ENCODE measurements around the gene ACSL6. TPM values are rescaled to one million over a fixed set of nuclear protein-coding genes. Genes with fewer than 3 reads are reported as not detected.

The ACSL6 gene
- total RNA-seq, 1 donor from 2014 or later: not detected

DNA sequence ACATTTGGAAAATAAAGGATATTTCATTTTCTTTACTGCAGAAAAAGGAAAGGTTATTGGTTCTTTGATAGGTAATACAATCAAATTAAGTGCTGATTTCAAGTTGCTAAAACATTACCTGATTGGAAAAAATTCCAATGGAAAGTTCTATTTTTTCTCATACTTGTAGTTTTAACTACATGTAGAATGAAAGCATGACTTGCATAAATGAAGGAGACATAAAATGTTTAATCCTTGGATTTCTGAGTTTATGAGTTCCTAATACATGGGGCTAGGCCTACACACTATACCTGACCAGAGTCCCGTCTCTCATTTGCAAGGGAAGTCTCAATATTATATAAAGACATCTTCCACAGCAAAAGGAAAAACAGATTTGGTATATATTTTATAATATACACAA lies 60.8 kb downstream of the ACSL6 start:
- no peak for TF ChIP-seq EZH2phosphoT487 (IDR thresholded peaks at IDR 0.05)
- Histone ChIP-seq H3K36me3 (no peaks in the 10 kb centered on the region), H3F3A (ENCODE audit: low read depth) (no peaks in the 10 kb centered on the region), H3K4me2 (no peak overlapping the region), H3K9me3 (ENCODE audit: low read depth) (no peaks in the 10 kb centered on the region), H2AFZ (replicated peaks) (no peak overlapping the region), H3K79me2 (ENCODE audit: low read depth) (no peaks in the 10 kb centered on the region), H3K4me1 (no peaks in the 10 kb centered on the region), H3K4me3 (no peak overlapping the region), H3K9ac (no peak overlapping the region), H4K20me1 (ENCODE audit: low read depth) (no peaks in the 10 kb centered on the region), H3K27me3 (no peaks in the 10 kb centered on the region), H3K27ac (no peak overlapping the region)
- Mint-ChIP-seq H3K36me3 (no peaks in the 10 kb centered on the region), H3K9me3 (no peaks in the 10 kb centered on the region), H3K4me3 (no peak overlapping the region), H3K27me3 (ENCODE audit: insufficient read depth, low read depth) (no peaks in the 10 kb centered on the region), H3K4me1 (peaks cover 6% of the 10 kb centered on the region), H3K27ac (no peak overlapping the region)
- no peak for DNase-seq (ENCODE audit: low spot score)

DNA sequence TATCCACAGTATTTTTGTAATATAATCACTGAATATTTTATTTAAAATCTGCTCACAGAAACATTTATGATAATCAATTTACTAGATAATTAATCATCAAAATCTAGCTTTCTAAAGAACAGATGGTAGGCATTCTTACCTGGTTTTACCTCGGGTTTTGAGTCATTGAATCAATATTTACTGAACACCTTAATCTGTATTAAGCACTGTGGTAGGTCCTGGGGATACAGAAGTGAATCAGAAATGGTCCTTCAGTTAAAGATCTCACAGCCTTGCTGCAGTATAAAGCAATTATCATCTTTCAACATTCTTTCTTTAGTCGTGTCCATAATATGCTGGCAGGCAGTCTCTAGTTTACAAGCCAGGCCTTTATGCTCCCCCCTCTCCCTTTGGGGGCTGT lies 64.0 kb downstream of the ACSL6 start:
- Mint-ChIP-seq H3K9me3 (no peaks in the 10 kb centered on the region), H3K27ac (no peak overlapping the region), H3K4me3 (no peak overlapping the region), H3K36me3 (no peaks in the 10 kb centered on the region), H3K4me1 (peaks cover 6% of the 10 kb centered on the region), H3K27me3 (ENCODE audit: insufficient read depth, low read depth) (no peaks in the 10 kb centered on the region)
- Histone ChIP-seq H3K27ac (no peak overlapping the region), H3K4me1 (no peaks in the 10 kb centered on the region), H3K9me3 (ENCODE audit: low read depth) (no peaks in the 10 kb centered on the region), H3K4me2 (no peak overlapping the region), H3K79me2 (ENCODE audit: low read depth) (no peaks in the 10 kb centered on the region), H2AFZ (replicated peaks) (no peak overlapping the region), H3K36me3 (no peaks in the 10 kb centered on the region), H3F3A (ENCODE audit: low read depth) (no peaks in the 10 kb centered on the region), H3K27me3 (no peaks in the 10 kb centered on the region), H3K9ac (no peak overlapping the region), H3K4me3 (no peak overlapping the region), H4K20me1 (ENCODE audit: low read depth) (no peaks in the 10 kb centered on the region)
- TF ChIP-seq EZH2phosphoT487 (IDR thresholded peaks at IDR 0.05): no peak
- TF ChIP-seq EZH2 (IDR thresholded peaks at IDR 0.05): no peak
- TF ChIP-seq, protein P1, sequence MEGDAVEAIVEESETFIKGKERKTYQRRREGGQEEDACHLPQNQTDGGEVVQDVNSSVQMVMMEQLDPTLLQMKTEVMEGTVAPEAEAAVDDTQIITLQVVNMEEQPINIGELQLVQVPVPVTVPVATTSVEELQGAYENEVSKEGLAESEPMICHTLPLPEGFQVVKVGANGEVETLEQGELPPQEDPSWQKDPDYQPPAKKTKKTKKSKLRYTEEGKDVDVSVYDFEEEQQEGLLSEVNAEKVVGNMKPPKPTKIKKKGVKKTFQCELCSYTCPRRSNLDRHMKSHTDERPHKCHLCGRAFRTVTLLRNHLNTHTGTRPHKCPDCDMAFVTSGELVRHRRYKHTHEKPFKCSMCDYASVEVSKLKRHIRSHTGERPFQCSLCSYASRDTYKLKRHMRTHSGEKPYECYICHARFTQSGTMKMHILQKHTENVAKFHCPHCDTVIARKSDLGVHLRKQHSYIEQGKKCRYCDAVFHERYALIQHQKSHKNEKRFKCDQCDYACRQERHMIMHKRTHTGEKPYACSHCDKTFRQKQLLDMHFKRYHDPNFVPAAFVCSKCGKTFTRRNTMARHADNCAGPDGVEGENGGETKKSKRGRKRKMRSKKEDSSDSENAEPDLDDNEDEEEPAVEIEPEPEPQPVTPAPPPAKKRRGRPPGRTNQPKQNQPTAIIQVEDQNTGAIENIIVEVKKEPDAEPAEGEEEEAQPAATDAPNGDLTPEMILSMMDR (IDR thresholded peaks at IDR 0.05): no peak
- no peak for DNase-seq (ENCODE audit: low spot score)

DNA sequence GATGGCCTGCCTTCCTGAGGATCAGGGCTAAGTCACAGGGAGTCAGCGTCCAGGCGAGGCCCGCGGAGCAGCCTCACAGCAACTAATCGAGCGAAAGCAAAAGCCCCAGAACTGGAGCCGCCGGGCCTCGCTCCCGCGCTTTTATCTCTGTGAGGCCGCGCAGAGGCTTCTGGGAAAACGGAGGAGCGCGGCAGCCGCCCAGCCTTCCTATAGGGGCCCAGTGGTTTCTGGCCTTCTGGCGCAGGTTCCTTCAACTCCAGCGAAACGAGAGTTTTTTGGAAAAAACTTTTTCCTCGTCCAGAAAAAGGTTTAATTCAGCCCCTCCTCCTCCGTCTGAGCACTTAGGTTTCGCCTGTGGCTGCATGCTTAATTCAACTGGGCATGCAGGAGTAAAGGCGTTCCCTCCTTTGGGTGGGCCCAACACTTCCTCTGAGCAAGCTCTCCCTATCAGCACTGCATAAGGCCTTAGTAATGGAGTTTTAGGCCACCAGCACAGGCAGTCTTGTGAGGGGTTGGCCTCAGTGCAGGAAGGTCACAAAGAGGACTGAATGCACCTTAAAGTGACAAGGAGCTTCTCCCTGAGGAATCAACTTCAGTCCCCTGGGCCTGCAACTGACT lies 65.8 kb downstream of the ACSL6 start, which contains the start of gene MEIKIN:
TSS of gene MEIKIN (minus strand) at position 113 of the 618 bp plus-strand sequence. CDS start 158 bp downstream, outside the sequence.
- Histone ChIP-seq H3K27ac (no peak within 1 kb of the TSS), H2AFZ (replicated peaks) (peak within 1 kb of the TSS; percentile 2), H3K4me3 (no peak within 1 kb of the TSS), H4K20me1 (ENCODE audit: low read depth) (no peaks in the 10 kb centered on the region), H3K4me1 (no peaks in the 10 kb centered on the region), H3F3A (ENCODE audit: low read depth) (no peaks in the 10 kb centered on the region), H3K9ac (no peak within 1 kb of the TSS), H3K36me3 (no peaks in the 10 kb centered on the region), H3K27me3 (no peaks in the 10 kb centered on the region), H3K4me2 (no peak within 1 kb of the TSS), H3K9me3 (ENCODE audit: low read depth) (no peaks in the 10 kb centered on the region), H3K79me2 (ENCODE audit: low read depth) (no peaks in the 10 kb centered on the region)
- Mint-ChIP-seq H3K27ac (no peak within 1 kb of the TSS), H3K27me3 (ENCODE audit: insufficient read depth, low read depth) (no peaks in the 10 kb centered on the region), H3K4me3 (no peak within 1 kb of the TSS), H3K36me3 (no peaks in the 10 kb centered on the region), H3K9me3 (no peaks in the 10 kb centered on the region), H3K4me1 (peaks cover 6% of the 10 kb centered on the region)
- TF ChIP-seq EZH2 (IDR thresholded peaks at IDR 0.05) (no peak), EZH2phosphoT487 (IDR thresholded peaks at IDR 0.05) (no peak)
- TF ChIP-seq, protein P1 (IDR thresholded peaks at IDR 0.05): no peak
- DNase-seq (ENCODE audit: low spot score): no peak

Measured in neural progenitor cell (in vitro differentiated cells).